ENCODE measurements around the gene OSBP2. TPM values are rescaled to one million over a fixed set of nuclear protein-coding genes. Genes with fewer than 3 reads are reported as not detected.

OSBP2 gene
- total and polyA plus RNA-seq, 10 donors = 0.38 to 41.4 (median 6.5) TPM

GRCh38 chr22:30714062-30714461, 19.4 kb downstream of the OSBP2 start:
- intact Hi-C loops (cut with DNase I; ENCODE audit: low total_unique reads) = no loop called here
- WGBS, 5 donors = 92 to 96% (median 94%) methylated on average over 2 of the region's 2 CpGs
- DNase-seq = no peak
- no peak for TF ChIP-seq POLR2A (IDR thresholded peaks at IDR 0.05)
- TF ChIP-seq POLR2AphosphoS5 (IDR thresholded peaks at IDR 0.05) = no peak
- no peak for TF ChIP-seq CTCF (IDR thresholded peaks at IDR 0.05 in 8 of 11, conservative IDR thresholded peaks at IDR 0.05 in 3 of 11)
- Histone ChIP-seq H3K9me3 (no peaks in the 10 kb centered on the region), H3K27ac (no peak overlapping the region), H3K4me1 (peaks cover 0 to 8% (median 0%) of the 10 kb centered on the region in 6 donors), H3K27me3 (replicated peaks in 1 of 7) (no peaks in the 10 kb centered on the region), H3K36me3 (no peaks in the 10 kb centered on the region), H3K4me3 (no peak overlapping the region)

- no peaks in the 10 kb centered on the region for H3K36me3 ChIP-seq
- no peak overlapping the region for H3K4me3 ChIP-seq
- peak overlapping the region in 7 of 8 donors; percentile 40 to 76 (median 62) for H3K27ac ChIP-seq
- 69 to 80% (median 75%) methylated on average over 4 of the region's 4 CpGs for WGBS, 5 donors
- no peak for DNase-seq
- peaks cover 0 to 8% (median 0%) of the 10 kb centered on the region in 6 donors for H3K4me1 ChIP-seq
- no peaks in the 10 kb centered on the region for H3K27me3 ChIP-seq (replicated peaks in 1 of 7)
- no peaks in the 10 kb centered on the region for H3K9me3 ChIP-seq
- TF ChIP-seq CTCF (IDR thresholded peaks at IDR 0.05 in 8 of 11, conservative IDR thresholded peaks at IDR 0.05 in 3 of 11) = no peak
- TF ChIP-seq POLR2AphosphoS5 (IDR thresholded peaks at IDR 0.05) = peak in 1 of 3 donors; percentile 82
- TF ChIP-seq POLR2A (IDR thresholded peaks at IDR 0.05) = no peak
- intact Hi-C loops (cut with DNase I; ENCODE audit: low total_unique reads) = no loop called here
Measured at GRCh38 chr22:30717331-30717921, 22.8 kb downstream of the OSBP2 start.

GRCh38 chr22:30717952-30718351, 23.3 kb downstream of the OSBP2 start:
- intact Hi-C loops (cut with DNase I; ENCODE audit: low total_unique reads) = no loop called here
- no peak overlapping the region for H3K4me3 ChIP-seq
- peak overlapping the region in 6 of 8 donors; percentile 40 to 76 (median 60) for H3K27ac ChIP-seq
- H3K9me3 ChIP-seq = no peaks in the 10 kb centered on the region
- no peaks in the 10 kb centered on the region for H3K36me3 ChIP-seq
- H3K27me3 ChIP-seq (replicated peaks in 1 of 7) = no peaks in the 10 kb centered on the region
- H3K4me1 ChIP-seq = peaks cover 0 to 8% (median 0%) of the 10 kb centered on the region in 6 donors
- WGBS, 5 donors = 78 to 92% (median 80%) methylated on average over 3 of the region's 3 CpGs
- DNase-seq = no peak
- TF ChIP-seq POLR2A (IDR thresholded peaks at IDR 0.05) (no peak), CTCF (IDR thresholded peaks at IDR 0.05 in 8 of 11, conservative IDR thresholded peaks at IDR 0.05 in 3 of 11) (no peak), POLR2AphosphoS5 (IDR thresholded peaks at IDR 0.05) (no peak)

- Histone ChIP-seq H3K27ac (peak overlapping the region in 2 of 8 donors; percentile 45 to 76), H3K4me3 (no peak overlapping the region), H3K27me3 (replicated peaks in 1 of 7) (no peaks in the 10 kb centered on the region), H3K36me3 (no peaks in the 10 kb centered on the region), H3K9me3 (no peaks in the 10 kb centered on the region), H3K4me1 (peaks cover 0 to 8% (median 0%) of the 10 kb centered on the region in 6 donors)
- TF ChIP-seq CTCF (IDR thresholded peaks at IDR 0.05 in 8 of 11, conservative IDR thresholded peaks at IDR 0.05 in 3 of 11) (no peak), POLR2AphosphoS5 (IDR thresholded peaks at IDR 0.05) (no peak), POLR2A (IDR thresholded peaks at IDR 0.05) (no peak)
- no peak for DNase-seq
- 82 to 95% (median 91%) methylated on average over 4 of the region's 4 CpGs for WGBS, 5 donors
- intact Hi-C loops (cut with DNase I; ENCODE audit: low total_unique reads) = no loop called here
Measured at GRCh38 chr22:30718491-30718890, 23.8 kb downstream of the OSBP2 start.
